GM19035 (cell line): ENCODE results near the gene IDI2.
"Not testable (repeated sequence)": the region's sequence is repeated elsewhere in the genome, so short reads cannot be mapped to it uniquely, and the experiment has no call there.

ENCODE experiments used
- ATAC-seq: cut with Tn5 transposase; IDR thresholded peaks from one replicate; pipeline ENCODE4 v1.9.1; 2021; ENCODE audit not compliant: unreplicated experiment

IDI2 gene

GRCh38 chr10:1025683-1026082 lies at the start of gene IDI2:
IDI2 (minus strand) TSS chr10:1025859; CDS start chr10:1024723, 1,136 bp downstream.
- ATAC-seq = no peak

GRCh38 chr10:1074748-1075308 lies 49.2 kb upstream of the IDI2 start:
- no peak for ATAC-seq

- ATAC-seq = no peak
Observed at GRCh38 chr10:1074052-1074747, 48.5 kb upstream of the IDI2 start.

GRCh38 chr10:1070919-1071318 lies 45.3 kb upstream of the IDI2 start:
- ATAC-seq = no peak

- no peak for ATAC-seq
Observed at GRCh38 chr10:1068380-1069361, 43.0 kb upstream of the IDI2 start.

GRCh38 chr10:1066734-1067133 lies 41.1 kb upstream of the IDI2 start:
- not testable (repeated sequence) for ATAC-seq

GRCh38 chr10:1064964-1065247 lies 39.2 kb upstream of the IDI2 start:
- no peak for ATAC-seq

- ATAC-seq = no peak
Observed at GRCh38 chr10:1063232-1063865, 37.7 kb upstream of the IDI2 start.

- no peak for ATAC-seq
Observed at GRCh38 chr10:1061930-1062774, 36.5 kb upstream of the IDI2 start.

- ATAC-seq = no peak
Observed at GRCh38 chr10:1059902-1060301, 34.2 kb upstream of the IDI2 start.

GRCh38 chr10:1058017-1058416 lies 32.4 kb upstream of the IDI2 start:
- no peak for ATAC-seq

GRCh38 chr10:1057106-1057657 lies 31.5 kb upstream of the IDI2 start:
- ATAC-seq = peak; percentile 21

GRCh38 chr10:1056326-1057105 lies 30.9 kb upstream of the IDI2 start, which contains the start of gene WDR37:
WDR37 (plus strand) TSS chr10:1056385; CDS start chr10:1072156, 15,771 bp downstream.
- peak; percentile 92 for ATAC-seq

GRCh38 chr10:1054684-1055083 lies 29.0 kb upstream of the IDI2 start:
- no peak for ATAC-seq

- no peak for ATAC-seq
Observed at GRCh38 chr10:1050554-1050953, 24.9 kb upstream of the IDI2 start.

GRCh38 chr10:1050145-1050544 lies 24.5 kb upstream of the IDI2 start:
- ATAC-seq = no peak

GRCh38 chr10:1049425-1049958 lies 23.8 kb upstream of the IDI2 start:
- ATAC-seq = no peak

- peak; percentile 79 for ATAC-seq
Observed at GRCh38 chr10:1048732-1049424, 23.2 kb upstream of the IDI2 start, which contains the start of gene IDI1. IDI1 (minus strand) TSS chr10:1049119; CDS start chr10:1049003, 116 bp downstream.
